SK-N-MC (cell line): ENCODE results near the gene WDFY3.

Experiments
- EZH2 ChIP-seq: fragments of 200-600 bp; sonication (generic); IDR thresholded peaks from one replicate; pipeline ENCODE4 v1.6.1; 2017; ENCODE audit warnings: antibody characterized with exemption
- POLR2AphosphoS5 ChIP-seq: IDR thresholded peaks from 2 replicates; pipeline ENCODE4 v1.6.1; 2012; ENCODE audit warnings: mild to moderate bottlenecking, low read depth, low read length, borderline replicate concordance

GRCh38 chr4:84808332-84808731, 158.2 kb downstream of the WDFY3 start:
- TF ChIP-seq EZH2 (no peak), POLR2AphosphoS5 (no peak)
